Measurements from ENCODE around the gene VMAC.

VMAC gene

DNA sequence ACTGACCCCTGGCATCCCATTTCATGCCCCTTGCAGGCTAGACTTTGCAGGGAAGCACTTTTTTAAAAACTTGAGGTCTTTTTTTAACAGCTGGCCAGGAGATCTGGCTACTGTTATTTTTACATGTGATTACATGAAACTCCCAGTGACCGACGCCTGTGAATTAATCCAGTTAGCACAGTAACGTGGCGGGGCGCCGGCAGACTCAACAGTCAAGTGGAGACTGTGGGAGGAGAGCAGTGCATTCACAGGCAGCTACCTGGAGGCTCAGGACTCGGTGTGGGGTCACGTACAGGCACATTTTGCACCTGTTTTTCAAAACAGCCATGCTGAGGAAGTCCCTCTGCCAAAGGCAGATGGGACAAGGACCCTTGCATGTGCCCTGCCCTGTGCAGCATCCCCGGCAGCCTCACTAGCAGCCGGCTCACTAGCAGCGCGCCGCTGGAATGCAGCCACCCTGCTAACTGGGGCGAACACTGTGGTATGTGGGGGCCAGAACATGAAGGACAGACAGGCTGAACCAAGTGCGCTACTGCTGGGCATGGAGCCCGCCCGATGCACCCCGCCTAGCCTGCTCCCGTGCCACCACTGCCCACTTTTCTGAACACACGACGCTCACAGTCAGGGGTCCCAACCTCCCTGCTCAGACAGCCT, 28.1 kb downstream of the VMAC start:
- DNase-seq = no peak

GRCh38 chr19:5933391-5934068, 28.9 kb downstream of the VMAC start:
- no peak for DNase-seq

- DNase-seq = no peak
Measured at GRCh38 chr19:5934069-5934401, 29.4 kb downstream of the VMAC start.

- no peak for DNase-seq
Measured at GRCh38 chr19:5934774-5935472, 30.3 kb downstream of the VMAC start.

- DNase-seq = no peak
Measured at GRCh38 chr19:5935473-5936291, 31.0 kb downstream of the VMAC start.

- no peak for DNase-seq
Measured at GRCh38 chr19:5936292-5936592, 31.6 kb downstream of the VMAC start.

GRCh38 chr19:5937550-5937949, 32.9 kb downstream of the VMAC start:
- no peak for DNase-seq

DNA sequence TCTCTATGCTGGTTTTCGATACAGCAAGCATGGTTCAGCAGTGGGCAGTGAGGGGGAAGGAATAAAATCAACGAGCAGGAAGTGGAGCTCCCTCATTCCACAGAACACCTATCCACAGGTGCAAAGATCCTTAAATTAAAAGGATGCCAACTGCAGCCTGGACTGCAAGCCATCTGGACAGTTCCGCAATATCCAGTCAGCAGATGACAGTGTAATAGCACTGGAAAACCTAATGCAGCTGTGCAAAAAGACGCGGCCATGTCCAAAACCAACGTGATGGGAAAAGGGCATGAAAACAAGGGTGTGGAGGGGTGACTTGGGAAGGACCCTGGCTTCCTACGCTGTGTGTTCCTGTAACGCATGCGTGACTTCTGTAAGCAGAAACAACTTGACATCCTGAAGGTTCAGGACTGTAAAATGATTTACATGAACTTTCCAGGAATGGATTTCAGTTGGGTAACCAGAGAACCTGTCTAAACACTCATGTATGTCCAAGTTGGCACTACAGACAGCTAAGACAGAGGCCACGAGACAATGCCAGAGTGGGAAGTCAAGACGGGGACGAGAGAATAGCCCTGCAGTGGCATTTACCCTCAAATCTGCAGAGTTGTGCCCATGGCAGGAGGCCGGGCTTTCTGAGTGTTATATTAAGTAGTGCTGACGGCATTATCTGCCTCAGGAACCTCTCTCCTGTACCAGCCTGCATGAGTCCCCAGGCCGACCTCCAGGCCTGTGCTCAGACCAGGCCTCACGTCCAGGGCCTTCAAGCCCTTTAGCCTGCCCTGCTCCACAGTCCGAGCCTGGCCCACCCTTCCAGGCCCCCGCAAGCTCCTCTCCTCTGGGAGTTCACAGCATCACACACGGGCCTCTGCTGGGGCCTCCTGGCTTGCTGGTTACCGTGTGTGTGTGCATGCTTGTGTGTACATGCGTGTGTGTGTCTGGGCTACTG, 35.9 kb downstream of the VMAC start:
- no peak for DNase-seq

DNA sequence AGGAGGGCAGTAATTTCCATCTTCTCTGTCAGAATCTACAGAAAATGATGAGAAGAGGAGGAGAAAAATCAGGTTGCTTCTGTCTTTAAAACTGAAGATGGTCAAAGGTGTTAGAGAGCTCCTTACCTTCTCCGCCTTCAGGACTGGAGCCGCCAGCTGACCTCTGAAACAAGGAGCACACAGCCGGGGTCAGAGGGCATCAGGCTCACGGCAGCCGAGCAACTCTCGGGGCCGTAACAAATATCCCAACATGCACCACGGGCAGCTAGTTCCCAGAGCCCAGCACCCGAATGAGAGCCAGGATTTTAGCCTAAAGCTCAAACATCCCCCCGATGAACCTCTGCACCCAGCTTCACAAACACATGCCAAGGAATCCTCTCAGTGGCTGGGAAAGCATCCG, 37.0 kb downstream of the VMAC start:
- no peak for DNase-seq

DNA sequence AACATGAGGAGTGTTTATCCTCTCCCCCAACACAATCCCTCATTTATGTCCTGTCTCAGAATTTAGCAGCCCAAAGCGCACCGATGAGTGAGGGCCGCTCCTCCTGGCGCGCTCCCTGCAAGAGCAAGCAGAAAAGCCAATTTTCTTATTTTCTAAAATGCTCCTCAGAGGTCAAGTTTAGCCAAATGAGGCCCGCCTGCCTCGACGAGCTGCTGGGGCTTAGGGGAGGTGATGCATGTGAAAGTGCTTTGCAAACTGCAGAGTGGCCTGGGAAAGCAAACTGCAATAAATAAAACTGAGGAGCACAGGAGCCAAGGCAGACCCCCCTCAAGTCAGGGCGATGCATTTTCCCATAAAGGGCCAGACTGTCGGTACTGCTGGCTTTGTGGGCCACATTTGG, 38.4 kb downstream of the VMAC start:
- DNase-seq = no peak

DNA sequence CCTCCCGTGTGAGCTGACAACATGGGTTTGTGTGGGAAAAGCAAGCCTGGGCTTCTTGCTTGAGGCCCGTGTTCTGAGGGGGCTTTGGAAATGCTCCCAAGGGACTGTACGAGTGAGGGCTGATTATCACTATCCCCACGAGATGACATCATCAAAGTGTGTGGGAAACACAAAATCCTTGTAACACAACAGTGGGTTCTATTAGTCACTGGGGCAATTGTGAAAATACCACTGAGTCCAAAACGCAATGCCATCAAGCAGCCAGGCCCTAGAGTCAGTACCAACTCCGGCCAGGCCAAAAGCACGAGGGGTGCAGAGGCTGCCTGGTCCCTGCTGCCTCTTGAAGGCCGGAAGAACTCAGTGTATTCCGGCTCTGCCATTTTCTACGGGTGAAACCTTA, 39.0 kb downstream of the VMAC start:
- no peak for DNase-seq

DNA sequence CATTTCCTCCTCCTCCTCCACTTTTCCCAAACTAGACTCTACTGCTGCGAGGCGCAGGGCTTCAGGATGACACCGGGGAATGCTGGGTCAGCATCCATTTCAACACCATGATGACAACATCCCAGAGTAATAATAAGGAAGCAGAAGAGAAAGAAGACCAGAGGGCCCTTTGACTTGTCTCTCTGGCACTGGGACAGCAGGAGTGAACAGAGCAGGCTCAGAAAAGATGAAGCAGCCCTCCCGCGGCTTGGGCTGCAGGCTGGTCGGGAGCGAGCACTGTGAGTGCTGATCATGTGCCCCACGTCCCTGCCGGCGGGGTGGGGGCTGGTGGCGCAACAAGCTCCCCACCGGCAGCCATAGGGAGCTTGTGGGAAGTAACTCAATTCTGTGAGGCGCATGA, 42.8 kb downstream of the VMAC start:
- DNase-seq = no peak

DNA sequence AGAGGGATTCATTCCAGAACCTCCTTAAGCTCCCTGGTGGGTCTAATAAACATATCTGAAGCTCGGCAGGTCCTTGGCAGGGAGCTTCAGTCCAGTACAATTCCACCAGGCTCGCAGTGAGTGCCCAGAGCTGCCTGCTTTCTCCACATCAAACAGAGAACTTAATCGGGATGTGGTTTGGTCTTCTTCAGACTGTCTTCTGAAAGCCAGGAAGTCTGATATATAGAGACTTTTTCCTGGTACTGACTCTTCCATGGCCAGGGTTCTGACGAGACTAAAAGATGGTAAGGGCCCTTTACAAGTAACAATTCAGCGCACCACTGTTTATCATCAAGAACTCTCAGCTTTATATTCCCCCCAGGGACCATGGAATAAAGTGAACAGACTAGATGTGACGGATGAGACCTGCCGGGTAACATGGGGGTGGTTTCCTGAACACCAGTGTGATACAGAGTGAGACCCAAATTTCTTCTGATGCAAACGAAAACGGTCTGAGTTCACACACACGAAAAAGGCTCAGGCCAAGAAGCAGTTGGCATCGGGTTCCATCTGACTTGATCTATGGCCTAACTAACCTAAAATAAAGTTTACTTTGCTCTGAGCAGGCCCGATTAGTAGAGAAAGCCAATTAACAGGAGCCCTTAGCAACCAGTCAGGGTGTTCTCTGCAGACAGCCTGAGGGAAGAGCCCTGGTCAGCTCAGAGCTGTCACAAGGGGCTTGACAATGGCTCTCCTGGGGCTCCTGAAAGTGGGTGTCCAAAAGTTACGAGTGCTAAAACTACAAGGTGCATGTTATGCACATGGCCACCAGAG, 44.3 kb downstream of the VMAC start:
- peak; percentile 36 for DNase-seq

DNA sequence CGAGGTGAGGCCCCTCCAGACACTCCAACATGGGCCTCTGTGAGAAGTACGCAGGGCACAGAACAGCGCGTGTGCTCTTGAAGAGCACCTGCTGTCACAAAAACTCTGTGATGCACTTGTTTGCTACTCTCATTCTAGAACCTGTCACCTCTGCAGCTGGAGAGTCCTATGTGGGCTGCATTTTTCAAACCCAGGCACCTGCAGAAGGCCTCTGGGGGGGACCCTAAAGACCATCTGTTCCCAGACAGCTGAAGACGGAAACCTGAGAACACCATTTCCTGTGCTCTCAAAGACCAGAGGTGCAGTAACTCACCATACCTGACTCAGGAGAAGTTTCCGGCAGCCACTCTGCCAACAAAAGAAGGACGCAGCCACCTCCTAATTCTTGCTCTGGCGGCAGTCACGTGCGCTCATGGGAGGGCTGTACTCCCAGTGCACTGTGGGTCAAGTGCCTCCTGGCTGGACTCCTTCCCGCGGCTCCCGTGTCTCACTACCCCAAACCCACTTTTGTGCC, 45.2 kb downstream of the VMAC start:
- peak; percentile 43 for DNase-seq

DNA sequence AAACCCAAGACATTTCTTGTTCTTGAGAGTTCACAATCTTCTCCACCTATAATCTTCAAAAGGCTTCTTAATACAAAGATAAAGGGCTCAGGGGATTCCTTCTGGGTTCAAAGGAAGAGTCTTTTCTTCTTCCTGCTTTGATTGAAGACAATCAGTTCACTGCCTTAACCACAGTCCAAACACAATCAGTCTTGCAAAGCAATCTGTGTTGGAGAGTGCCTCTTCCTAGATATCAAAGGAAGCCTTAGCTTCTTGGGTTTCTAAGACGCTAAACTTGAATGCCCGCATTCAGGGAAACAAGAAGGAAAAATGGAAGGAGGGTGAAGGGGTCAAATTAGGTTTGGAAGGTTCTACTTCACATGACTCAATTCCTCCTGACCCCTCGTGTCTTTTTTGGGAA, 46.1 kb downstream of the VMAC start:
- no peak for DNase-seq

DNA sequence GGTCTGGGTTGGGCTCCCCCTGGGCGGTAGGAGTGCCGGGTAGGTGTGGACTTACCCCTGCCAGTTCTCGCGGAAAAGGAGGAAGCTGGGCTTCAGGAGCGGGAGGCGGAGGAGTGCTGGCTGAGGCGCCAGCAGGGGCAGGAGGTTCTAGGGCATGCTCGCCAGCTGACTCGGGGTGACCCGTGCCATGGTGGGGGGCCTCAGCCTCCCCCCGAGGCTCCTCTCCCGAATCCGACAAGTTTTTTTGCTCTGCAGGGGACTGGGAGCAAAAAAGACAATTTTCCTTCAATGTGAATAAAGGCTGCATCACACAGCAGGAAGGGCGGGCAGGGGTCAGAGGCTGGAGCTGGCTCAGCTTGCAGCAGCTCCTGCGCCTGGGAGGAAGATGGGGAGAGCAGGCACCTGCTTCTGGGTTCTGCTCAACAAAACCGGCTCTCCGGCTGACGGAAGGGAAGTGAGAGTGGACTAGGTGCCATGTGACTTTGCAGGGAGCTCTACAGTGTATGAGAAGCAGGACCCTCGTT, 46.7 kb downstream of the VMAC start:
- DNase-seq = no peak

DNA sequence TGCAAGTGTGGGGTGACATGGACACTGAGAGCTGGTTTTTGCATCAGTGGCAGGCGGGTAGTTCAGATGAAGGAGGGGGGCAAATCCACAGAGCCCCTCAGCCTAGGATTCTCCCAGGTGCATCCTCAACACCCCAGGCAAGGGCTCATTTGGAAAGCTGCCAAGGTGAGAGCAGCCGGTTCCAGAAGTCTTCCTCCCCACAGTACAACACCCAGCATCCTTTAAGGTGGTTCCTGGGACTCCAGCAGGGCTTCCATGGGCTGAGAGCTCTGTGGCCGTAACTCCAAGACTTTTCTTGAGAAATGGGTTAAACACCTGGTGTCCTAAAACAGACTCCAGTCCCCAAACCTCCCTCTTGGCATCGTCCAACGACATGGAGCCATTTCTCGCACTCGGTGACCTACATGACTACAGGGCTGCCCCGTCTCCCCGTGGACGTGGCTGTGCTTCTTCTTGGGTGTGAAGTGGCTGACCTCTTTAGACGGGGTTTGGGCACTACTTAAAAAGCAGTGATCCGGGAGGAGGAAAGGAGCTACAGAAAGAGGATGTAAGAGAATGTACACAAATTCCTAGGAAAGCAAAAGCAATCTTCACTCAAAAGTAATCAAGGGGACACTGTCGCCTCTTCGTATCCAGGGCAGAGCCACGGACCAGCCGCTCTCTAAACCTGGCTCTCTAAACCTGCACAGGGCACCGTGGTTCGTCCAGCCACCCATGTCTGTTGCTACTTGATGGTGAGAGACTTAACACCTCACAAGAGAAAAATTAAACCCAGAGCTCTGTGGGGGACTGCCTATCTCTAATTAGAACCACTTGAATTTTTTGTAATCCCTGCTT, 47.7 kb downstream of the VMAC start:
- no peak for DNase-seq

- DNase-seq = no peak
Measured at GRCh38 chr19:5953030-5953589, 48.4 kb downstream of the VMAC start.

DNA sequence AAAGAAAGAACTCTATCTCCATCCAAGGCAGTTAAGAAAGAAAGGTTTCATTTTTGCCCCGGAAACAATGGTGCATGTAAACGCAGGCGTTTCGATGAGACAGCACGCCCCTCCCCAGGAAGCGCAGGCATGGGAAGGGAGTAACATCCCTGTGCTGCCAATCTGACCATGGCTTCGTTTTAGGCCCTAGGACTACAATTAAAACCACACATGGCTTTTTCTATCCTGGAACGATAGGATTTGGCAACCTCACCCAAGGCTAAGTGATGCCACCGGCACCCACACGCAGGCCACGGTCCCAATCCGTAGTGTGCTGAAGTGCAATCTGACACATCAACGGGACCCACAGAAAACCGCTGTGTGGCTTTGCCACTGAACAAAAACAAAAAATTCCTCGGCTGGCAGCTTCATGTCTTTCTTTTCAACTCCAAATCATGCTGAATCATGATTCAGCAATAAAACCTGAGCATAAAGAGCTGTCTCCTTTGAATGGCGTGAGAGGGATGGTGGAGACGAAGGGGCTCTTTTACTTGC, 49.1 kb downstream of the VMAC start:
- DNase-seq = peak; percentile 54

DNA sequence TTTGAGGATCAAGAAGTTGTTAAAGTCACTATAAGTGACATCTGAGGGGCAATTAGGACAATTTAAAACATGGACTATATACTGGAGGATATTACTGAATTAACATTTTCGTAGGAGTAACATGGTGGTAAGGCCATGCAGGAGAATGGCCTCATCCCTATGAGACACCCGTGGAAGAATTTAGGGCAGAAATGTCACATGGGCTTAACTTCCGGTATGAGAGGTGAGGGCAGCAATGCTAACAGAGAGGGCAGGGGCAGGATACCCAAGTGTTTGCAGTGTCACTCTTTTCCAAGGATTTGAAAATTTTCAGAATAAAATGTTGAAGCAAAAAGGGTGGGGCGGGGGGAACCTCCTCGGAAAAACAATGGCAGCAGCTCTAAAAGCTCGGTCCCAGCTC, 49.6 kb downstream of the VMAC start:
- DNase-seq = no peak
